ENCODE measurements around the gene METTL26.

METTL26 gene

DNA sequence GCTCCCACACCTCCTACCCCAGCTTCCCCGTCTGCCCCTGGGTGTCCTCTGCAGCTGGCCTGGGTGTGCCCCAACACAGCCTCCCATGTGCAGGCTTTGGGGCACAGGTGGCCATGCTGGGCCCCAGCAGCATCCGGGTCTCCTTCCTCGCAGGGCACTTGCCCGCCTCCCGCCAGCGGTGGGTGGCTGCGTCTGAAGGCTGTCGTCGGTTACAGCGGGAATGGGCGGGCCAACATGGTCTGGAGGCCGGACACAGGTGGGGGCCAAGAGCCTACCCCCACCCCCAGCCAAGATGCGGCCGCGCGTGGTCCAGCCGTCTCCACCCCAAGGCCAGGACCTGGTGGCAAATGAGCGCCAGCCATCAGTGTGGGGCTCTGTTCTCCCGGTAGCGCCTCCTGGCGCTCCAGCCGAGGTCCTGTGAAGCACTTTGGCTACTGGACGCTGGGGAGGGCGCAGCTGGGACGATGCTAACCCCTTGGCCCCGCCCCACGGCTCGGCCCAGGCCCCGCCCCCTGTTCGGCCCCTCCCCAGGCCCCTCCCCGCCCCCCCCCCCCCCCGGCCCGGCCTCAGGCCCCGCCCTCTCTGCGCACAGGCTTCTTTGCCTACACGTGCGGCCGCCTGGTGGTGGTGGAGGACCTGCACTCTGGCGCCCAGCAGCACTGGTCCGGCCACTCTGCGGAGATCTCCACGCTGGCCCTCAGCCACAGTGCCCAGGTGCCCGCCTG lies 24.5 kb upstream of the METTL26 start:
- DNase-seq, result peak in 54 of 58 donors; percentile 11 to 89 (median 78)

- DNase-seq, result no peak
These were observed 24.0 kb upstream of the METTL26 start for GRCh38 chr16:660132-660458.

DNA sequence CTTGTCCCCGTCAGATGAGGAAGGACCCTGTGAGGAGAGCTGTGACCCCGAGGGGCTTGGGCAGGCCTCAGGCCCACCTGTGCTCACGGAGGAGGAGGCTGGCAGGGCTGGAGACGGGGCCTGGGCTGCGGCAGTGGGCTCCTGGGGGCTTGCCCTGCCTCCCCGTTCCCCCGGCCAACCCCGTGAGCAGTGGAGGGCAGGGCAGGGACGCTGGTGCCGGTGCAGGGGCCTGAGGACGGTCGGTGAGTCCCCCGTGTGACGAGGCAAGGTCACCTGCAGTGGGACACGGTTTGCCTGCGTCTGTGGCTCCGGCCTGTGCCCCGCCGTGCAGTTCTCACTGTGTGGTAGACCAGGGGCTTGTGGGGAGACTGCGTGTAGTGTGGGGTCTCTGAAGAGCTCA lies 23.5 kb upstream of the METTL26 start:
- DNase-seq, result no peak

DNA sequence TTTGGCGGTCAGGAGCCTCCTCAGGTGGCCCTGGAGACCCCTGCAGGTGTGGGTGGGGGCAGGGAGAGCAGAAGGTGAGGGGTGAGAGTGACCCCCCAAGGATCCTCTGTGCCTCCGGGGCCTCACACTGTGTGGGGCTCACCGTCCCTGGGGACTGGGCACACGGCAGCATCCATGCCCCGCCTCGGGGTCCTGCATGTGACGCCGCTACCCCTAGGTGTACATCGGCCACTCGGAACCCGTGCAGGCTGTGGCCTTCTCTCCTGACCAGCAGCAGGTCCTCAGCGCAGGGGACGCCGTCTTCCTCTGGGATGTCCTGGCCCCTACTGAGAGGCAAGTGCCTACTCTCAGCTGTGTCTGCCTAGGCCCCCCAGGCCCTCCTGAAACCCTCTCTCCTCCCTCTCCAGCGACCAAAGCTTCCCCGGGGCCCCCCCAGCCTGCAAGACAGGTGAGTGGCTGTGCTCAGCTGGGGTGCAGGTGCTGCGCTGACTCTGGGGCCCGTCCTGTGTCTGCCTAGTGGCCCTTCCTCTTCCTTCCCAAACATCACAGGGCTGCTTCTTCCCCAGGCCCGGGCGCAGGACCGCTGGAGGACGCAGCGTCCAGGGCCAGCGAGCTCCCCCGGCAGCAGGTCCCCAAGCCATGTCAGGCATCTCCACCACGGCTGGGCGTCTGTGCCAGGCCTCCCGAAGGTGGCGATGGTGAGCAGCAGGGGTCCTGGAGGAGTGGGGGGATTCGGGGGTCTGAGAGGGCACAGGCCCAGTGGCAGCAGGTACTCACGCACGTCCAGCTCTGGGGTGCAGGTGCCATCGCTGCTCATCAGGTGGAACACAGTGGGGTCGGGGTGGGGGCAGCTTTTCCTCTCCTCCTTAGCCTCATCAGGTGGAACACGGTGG lies 22.8 kb upstream of the METTL26 start:
- no peak for DNase-seq

DNA sequence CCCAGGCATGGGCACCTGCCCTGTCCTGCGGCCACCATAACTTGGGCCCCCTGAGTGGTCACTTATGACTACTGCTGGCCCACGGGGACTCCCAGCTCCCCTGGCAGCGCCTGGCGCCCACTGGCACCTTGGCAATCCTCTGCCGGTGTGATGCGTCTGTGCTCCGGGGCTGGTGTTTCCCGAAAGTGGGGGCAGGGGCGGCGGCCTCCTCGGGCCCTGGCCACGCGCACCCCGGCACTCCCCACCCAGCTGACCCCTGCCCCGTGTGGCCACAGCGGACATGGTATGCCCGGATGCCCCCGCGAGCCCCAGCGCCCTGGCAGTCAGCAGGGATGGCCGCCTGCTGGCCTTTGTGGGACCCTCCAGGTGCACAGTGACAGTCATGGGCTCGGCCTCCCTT lies 21.4 kb upstream of the METTL26 start:
- no peak for DNase-seq

DNA sequence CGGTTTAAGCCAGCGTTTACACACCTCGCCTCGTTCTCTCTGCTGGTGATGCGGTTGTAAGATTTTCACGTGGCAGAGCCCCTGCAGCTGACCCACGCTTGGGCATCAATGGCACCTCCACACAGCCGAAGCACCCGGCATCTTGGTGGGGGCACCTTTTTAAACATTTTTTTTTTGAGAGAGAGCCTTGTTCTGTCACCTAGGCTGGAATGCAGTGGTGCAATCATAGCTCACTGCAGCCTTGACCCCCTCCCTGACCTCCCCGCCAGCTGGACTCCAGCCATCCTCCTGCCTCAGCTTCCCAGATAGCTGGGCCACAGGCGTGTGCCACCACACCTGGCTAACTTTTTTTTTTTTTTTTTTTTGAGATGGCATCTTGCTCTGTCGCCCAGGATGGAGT lies 17.9 kb upstream of the METTL26 start:
- DNase-seq, result no peak

DNA sequence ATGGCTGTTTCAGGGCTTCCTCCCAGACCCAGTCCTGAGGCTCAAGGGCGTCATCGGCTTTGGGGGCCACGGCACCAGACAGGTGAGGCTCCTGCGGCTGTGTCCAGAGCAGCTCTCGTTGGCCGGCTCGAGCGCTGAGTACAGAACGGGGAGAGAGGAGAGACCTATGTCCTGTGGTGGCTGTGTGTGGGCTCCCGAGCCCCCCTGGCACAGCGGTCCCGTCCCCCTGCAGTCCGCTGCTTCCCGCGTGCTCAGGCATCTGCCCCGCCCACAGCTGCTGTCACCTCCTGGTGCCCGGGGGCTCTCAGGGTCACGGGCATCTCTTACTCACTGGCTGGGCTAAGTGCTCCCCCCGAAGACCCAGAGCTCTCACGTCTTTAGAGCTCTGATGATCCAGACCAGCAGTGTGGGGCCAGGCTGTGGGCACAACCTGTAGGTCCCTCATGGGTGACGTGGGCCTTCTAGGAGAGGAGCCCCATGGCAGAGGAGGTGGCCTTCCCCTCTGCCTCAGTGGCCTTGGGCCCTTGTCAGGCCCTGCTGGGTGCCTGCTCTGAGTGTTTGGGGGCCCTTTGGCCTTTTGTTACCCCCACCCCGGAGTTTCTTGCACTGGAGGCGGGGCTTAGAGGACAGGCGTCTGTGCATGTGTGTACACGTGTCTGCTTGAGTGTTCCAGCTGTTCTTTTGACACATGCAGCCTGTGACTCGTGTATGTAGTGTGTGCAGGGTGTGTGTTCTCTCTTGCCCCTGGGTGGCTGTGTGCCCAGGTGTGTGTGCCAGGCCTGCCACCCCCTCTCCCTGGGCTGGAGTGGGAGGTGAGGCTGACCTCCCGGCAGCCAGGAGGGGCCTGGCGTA lies 16.6 kb upstream of the METTL26 start:
- DNase-seq, result no peak

GRCh38 chr16:651844-652243 lies 15.7 kb upstream of the METTL26 start:
- no peak for DNase-seq

DNA sequence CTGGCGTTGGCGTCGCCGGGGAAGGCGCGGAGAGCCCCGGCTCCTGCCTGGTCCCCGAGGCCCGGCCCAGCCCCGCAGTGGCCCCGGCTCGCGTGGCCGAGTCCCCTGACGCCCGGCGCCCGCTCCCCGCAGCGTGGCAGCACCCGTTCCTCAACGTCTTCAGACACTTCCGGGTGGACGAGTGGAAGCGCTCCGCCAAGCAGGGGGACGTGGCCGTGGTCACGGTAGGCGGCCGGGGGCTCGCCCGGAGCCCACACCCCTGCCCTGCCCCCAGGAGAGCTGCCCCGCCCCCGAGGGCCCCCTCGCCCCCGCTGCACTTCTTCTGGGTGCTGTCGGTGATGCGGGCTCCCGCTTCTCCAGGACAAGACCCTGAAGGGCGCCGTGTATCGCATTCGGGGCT lies 13.5 kb upstream of the METTL26 start:
- no peak for DNase-seq

DNA sequence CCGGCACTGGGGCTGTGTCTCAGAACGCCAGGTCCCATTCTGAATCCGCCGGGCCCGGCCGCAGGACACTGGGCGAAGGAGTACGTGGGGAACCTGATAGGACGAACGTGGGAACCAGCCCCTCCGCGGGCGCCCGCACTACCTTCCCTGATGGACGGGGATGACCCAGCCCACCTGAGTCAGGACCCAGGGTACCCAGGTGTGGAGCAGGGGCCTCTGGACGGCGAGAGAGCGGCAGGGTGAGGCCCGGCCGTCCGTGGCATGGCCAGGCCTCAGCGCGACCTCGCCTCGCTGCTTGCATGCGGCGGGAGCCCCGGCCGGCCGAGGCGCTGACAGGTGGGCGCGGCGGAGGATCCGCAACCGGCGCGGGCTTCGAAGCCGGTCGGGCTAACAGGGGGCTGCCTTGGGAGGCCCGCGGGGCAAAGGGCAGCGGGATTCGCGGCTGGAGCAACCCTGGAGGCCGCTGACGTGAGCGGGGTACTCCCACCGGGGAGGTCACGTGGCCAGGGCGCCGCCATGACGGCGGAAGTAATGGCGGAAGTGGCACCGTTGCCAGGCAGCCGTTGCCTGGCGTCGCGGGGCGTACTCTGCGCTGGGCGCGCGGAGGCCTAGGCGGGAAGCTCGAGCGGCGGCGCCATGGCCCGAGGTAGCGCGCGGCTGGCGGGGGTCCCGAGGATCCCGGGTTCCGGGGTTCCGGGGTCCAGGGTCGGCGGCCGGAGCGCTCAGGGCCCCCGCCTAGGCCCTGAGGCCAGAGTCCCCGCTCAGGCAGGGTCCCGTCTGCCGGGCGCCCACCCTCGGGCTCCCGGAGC lies 12.9 kb upstream of the METTL26 start, which contains the start of gene WDR90:
Gene WDR90, plus strand, starts transcription at position 585 of the 809 bp plus-strand sequence. Its CDS starts 52 bp downstream, at position 637.
- DNase-seq, result peak; percentile 50 to 97 (median 88)

DNA sequence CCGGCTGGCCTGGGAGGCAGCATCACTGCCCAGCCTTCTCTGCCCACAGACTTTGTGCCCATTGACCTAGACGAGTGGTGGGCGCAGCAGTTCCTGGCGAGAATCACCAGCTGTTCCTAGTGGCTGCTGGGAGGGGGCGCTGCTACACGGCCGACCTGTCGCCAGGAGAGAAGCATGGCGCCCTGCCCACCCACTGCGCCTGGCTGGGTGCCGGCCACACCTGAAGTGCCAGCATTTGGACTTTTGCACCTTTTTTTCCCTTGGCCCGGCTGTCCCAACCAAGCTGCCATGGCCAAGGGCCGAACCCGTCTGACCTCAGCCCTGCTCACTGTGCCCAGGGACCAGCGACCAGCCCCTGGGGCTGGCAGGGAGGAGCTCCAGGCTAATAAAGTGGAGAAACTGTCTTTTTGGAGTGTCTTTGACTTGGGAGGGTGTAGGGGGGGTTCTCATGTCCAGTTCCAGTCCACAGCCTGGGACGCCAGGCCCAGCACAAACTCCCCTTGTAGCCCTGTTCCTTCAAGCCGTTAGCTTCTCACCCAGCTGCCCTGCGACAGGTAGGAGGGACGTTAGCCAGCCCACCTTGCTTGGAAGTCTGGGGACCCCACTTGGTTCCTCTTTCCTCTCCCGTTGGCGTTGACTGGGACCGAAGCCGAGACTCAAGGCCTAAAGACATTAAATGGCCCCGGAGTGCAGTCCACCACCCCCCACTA lies 12.1 kb upstream of the METTL26 start:
- peak in 3 of 58 donors; percentile 21 to 27 (median 24) for DNase-seq

DNA sequence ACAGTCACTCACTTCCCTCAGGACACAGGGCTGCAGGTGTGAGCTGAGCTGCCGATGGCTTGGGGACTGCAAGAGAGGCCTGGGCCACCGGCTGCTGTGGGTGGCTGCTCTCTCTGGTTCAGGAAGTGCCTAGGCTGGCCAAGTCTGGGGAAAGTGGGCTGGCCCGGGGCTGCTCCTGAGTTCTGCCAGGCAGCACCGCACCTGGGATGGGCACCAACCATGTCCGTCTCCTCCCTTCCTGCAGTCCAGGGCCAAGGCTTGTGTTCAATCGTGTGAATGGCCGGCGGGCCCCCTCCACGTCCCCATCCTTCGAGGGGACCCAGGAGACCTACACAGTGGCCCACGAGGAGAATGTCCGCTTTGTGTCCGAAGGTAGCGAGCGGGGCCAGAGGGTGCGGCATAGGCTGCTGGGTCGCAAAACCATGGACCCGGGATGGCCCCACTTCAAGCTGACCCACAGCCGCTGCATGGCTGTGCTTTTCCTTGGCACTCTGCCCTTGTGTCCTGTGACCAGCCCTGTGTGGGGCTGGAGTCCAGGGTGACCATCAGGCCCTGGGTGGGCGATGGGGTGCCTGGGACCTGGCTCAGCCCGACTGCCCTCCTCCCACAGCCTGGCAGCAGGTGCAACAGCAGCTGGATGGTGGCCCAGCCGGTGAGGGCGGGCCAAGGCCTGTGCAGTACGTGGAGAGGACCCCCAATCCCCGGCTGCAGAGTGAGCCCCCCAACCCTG lies 11.2 kb upstream of the METTL26 start:
- DNase-seq, result peak in 3 of 58 donors; percentile 15 to 32 (median 30)

DNA sequence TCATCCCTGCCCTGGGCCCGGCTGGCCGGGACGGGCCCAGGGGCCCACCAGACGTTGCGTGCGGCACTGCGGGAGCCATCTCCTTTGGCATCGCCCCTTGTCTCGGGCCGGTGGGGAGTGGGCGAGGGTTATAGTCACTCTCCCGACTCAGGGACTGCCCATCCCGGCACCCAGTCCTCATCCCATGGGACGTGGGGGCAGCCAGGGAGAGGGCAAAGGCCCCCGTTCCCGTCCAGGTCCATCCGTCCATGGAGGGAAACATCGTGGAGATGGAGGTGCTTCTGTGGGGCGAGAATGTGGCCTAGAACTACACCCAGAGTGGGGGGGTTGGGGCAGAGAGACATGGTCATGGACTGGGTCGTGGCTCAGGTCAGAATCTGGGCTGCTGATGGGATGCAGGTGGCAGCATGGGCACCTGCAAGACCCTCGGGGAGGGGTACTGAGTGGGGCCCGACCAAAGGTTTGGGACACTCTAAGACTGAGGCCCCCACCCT lies 10.6 kb upstream of the METTL26 start:
- no peak for DNase-seq

DNA sequence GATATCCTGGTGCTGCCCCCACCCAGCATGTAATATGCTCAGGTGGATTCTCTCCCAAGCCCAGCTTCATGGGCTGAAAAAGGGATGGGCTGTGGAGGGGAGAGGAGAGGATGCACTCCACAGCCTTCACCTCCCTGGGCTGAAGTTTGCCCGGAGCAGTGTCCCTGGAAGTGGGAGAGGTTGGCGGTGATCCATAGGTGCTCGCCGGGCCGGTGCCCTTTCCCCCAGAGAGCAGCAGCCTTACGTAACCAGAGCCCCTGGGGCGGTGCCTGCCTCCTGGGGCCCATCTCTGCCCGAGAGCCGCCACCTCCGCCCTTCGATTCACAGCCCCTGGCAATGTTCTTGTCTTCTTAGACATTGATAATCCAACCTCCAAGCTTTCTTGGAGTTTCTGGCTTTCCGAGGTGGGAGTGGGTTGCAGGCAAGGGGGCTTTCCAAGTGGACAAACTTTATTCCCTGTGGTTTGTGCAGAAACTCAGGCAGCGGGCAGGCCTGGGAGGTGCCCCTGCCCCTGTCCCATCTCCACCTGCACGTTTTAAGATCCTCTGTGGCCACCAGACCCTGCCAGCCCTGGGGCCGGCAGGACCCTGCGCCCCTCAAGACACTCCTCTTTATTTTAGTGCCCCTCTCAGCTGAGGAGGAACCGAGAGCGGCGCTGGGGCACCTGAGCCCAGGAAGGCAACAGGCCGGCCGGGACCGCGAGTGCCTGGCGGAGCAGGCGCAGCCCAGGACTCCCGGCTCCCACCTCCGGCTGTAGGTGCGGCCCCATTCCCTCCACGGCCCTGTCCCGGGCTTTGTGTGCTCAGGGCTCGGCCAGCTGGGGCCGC lies 10.0 kb upstream of the METTL26 start:
- DNase-seq, result no peak

- DNase-seq, result no peak
These were observed 8.5 kb upstream of the METTL26 start for GRCh38 chr16:644556-644955.

GRCh38 chr16:643050-643368 lies 6.9 kb upstream of the METTL26 start:
- DNase-seq, result peak in 1 of 58 donors; percentile 33

GRCh38 chr16:642189-643049 lies 6.3 kb upstream of the METTL26 start:
- peak in 26 of 58 donors; percentile 11 to 54 (median 33) for DNase-seq
